Common myeloid progenitor, CD34-positive (primary cell): Measurements from ENCODE around the gene CACNA2D4.

Experiments
- CTCF ChIA-PET: fragments of 350-600 bp; sonication (Branson Sonifier 250); formaldehyde crosslinking; loops from one replicate; lab custom pipeline; 2021; ENCODE audit warnings: antibody characterized with exemption; lab: Charles Lee
- POLR2A ChIA-PET: fragments of 350-600 bp; sonication (Branson Sonifier 250); formaldehyde crosslinking; loops from one replicate; lab custom pipeline; 2021; ENCODE audit warnings: antibody characterized with exemption; lab: Charles Lee
- DNase-seq, 3 donors: peaks; one replicate each; pipeline versions ENCODE4 v3.0.0 to v3.0.0-alpha.2; 2013
- H3K27ac ChIP-seq, 2 experiments: 1 replicate in 1 of 2; 2 replicates in 1 of 2; pipeline ENCODE4 v1.7.0; 2013; ENCODE audit warnings: inconsistent platforms in 2 of 2, low read length in 2 of 2, mild to moderate bottlenecking in 2 of 2, low read depth in 1 of 2, moderate library complexity in 1 of 2; ENCODE audit not compliant: severe bottlenecking in 2 of 2, insufficient read depth in 1 of 2, poor library complexity in 1 of 2
- H3K27me3 ChIP-seq, 5 experiments: replicated peaks in 2 of 5; 1 replicate in 3 of 5; 2 replicates in 2 of 5; pipeline versions ENCODE4 v1.6.1 to v1.7.0; 2013; ENCODE audit warnings: low read length in 4 of 5, mild to moderate bottlenecking in 2 of 5, moderate library complexity in 2 of 5, inconsistent platforms in 1 of 5; ENCODE audit not compliant: insufficient read depth in 5 of 5, control insufficient read depth in 4 of 5
- H3K36me3 ChIP-seq, 4 experiments: 1 replicate in 2 of 4; 2 replicates in 2 of 4; pipeline versions ENCODE4 v1.6.1 to v1.7.0; 2013; ENCODE audit warnings: low read length in 3 of 4, control low read depth in 1 of 4, mild to moderate bottlenecking in 1 of 4; ENCODE audit not compliant: control insufficient read depth in 4 of 4, insufficient read depth in 4 of 4
- H3K4me1 ChIP-seq, 4 experiments: 1 replicate in 3 of 4; 2 replicates in 1 of 4; pipeline versions ENCODE4 v1.6.1 to v1.7.1; 2013; ENCODE audit warnings: low read length in 3 of 4, mild to moderate bottlenecking in 3 of 4, control low read depth in 1 of 4, inconsistent platforms in 1 of 4, moderate library complexity in 1 of 4; ENCODE audit not compliant: control insufficient read depth in 4 of 4, insufficient read depth in 4 of 4; ENCODE audit errors: control extremely low read depth in 1 of 4
- H3K4me3 ChIP-seq, 7 experiments: 1 replicate in 4 of 7; 2 replicates in 3 of 7; pipeline versions ENCODE4 v1.5.1 to v1.7.0; 2013; ENCODE audit warnings: mild to moderate bottlenecking in 7 of 7, low read length in 6 of 7, moderate library complexity in 6 of 7, inconsistent platforms in 2 of 7, low read depth in 2 of 7, control low read depth in 1 of 7; ENCODE audit not compliant: insufficient read depth in 4 of 7, control insufficient read depth in 1 of 7; ENCODE audit errors: extremely low read depth in 1 of 7
- H3K9me3 ChIP-seq, 5 experiments: 1 replicate in 4 of 5; 2 replicates in 1 of 5; pipeline versions ENCODE4 v1.6.1 to v1.7.1; 2013; ENCODE audit warnings: low read length in 4 of 5, mild to moderate bottlenecking in 2 of 5, inconsistent platforms in 1 of 5, low read depth in 1 of 5, moderate library complexity in 1 of 5; ENCODE audit not compliant: control insufficient read depth in 4 of 5, insufficient read depth in 2 of 5; ENCODE audit errors: control extremely low read depth in 1 of 5
- WGBS: methylation state at CpG from one replicate; pipeline ENCODE4 v1.1.5; 2013; ENCODE audit not compliant: insufficient coverage; 5-methylcytosine and 5-hydroxymethylcytosine counted together

CACNA2D4 gene

GRCh38 chr12:1838205-1838993 is 80.1 kb downstream of the CACNA2D4 start:
- WGBS = 91% methylated on average over 15 of the region's 26 CpGs
- H3K4me3 ChIP-seq = no peak overlapping the region
- peaks cover 0 to 43% (median 12%) of the 10 kb centered on the region in 4 experiments for H3K4me1 ChIP-seq
- H3K36me3 ChIP-seq = no peaks in the 10 kb centered on the region
- H3K9me3 ChIP-seq = no peaks in the 10 kb centered on the region
- POLR2A ChIA-PET = no interaction called here
- CTCF ChIA-PET = interaction anchor here (1.3 to 1.6 kb wide), 2 partner anchors 36 to 86 kb away, joined by 3 read pairs; no protein-coding TSS in a partner anchor
- peaks cover 0 to 11% (median 0%) of the 10 kb centered on the region in 5 experiments for H3K27me3 ChIP-seq
- no peak for DNase-seq
- no peak overlapping the region for H3K27ac ChIP-seq

- H3K4me1 ChIP-seq = peaks cover 0 to 36% (median 9%) of the 10 kb centered on the region in 4 experiments
- 98% methylated on average over 10 of the region's 12 CpGs for WGBS
- no peak overlapping the region for H3K27ac ChIP-seq
- POLR2A ChIA-PET = no interaction called here
- no peak overlapping the region for H3K4me3 ChIP-seq
- H3K36me3 ChIP-seq = no peaks in the 10 kb centered on the region
- no peak for DNase-seq
- CTCF ChIA-PET = interaction anchor here (1.3 to 1.6 kb wide), 2 partner anchors 37 to 87 kb away, joined by 3 read pairs; no protein-coding TSS in a partner anchor
- no peaks in the 10 kb centered on the region for H3K9me3 ChIP-seq
- peaks cover 0 to 18% (median 0%) of the 10 kb centered on the region in 5 experiments for H3K27me3 ChIP-seq
Measured at GRCh38 chr12:1837541-1838204, 80.8 kb downstream of the CACNA2D4 start.

- Histone ChIP-seq H3K27ac (no peak overlapping the region), H3K27me3 (peaks cover 0 to 22% (median 1%) of the 10 kb centered on the region in 5 experiments), H3K36me3 (no peaks in the 10 kb centered on the region), H3K4me3 (no peak overlapping the region), H3K9me3 (no peaks in the 10 kb centered on the region), H3K4me1 (peaks cover 0 to 30% (median 3%) of the 10 kb centered on the region in 4 experiments)
- ChIA-PET POLR2A (no interaction called here), CTCF (interaction anchor here (1.2 to 1.6 kb wide), 3 partner anchors 38 to 87 kb away, joined by 3 read pairs; no protein-coding TSS in a partner anchor)
- no peak for DNase-seq
- 93% methylated on average over 18 of the region's 22 CpGs for WGBS
Measured at GRCh38 chr12:1836854-1837421, 81.5 kb downstream of the CACNA2D4 start.

- peaks cover 0 to 28% (median 6%) of the 10 kb centered on the region in 5 experiments for H3K27me3 ChIP-seq
- H3K9me3 ChIP-seq = no peaks in the 10 kb centered on the region
- no peaks in the 10 kb centered on the region for H3K36me3 ChIP-seq
- CTCF ChIA-PET = interaction anchor here (1.2 kb wide), 1 partner anchor 46 kb away, joined by 3 read pairs; no protein-coding TSS in a partner anchor
- DNase-seq = no peak
- no peak overlapping the region for H3K4me3 ChIP-seq
- peaks cover 0 to 23% (median 1%) of the 10 kb centered on the region in 4 experiments for H3K4me1 ChIP-seq
- POLR2A ChIA-PET = no interaction called here
- no peak overlapping the region for H3K27ac ChIP-seq
- WGBS = 94% methylated on average over 3 of the region's 7 CpGs
Measured at GRCh38 chr12:1836241-1836803, 82.1 kb downstream of the CACNA2D4 start.

GRCh38 chr12:1835211-1836131 is 83.0 kb downstream of the CACNA2D4 start:
- POLR2A ChIA-PET = no interaction called here

More at GRCh38 chr12:1835211-1836131, 83.0 kb downstream of the CACNA2D4 start:
- Histone ChIP-seq H3K36me3 (no peaks in the 10 kb centered on the region), H3K4me1 (peaks cover 0 to 15% (median 1%) of the 10 kb centered on the region in 4 experiments), H3K27ac (no peak overlapping the region), H3K4me3 (no peak overlapping the region), H3K9me3 (no peaks in the 10 kb centered on the region), H3K27me3 (peaks cover 0 to 37% (median 14%) of the 10 kb centered on the region in 5 experiments)
- CTCF ChIA-PET = interaction anchor here (1.2 kb wide), 1 partner anchor 46 kb away, joined by 3 read pairs; no protein-coding TSS in a partner anchor
- no peak for DNase-seq
- 91% methylated on average over 17 of the region's 22 CpGs for WGBS
